Chondrocyte (in vitro differentiated cells): ENCODE measurements around the gene TAF13. TPM values are rescaled to one million over a fixed set of nuclear protein-coding genes. Genes with fewer than 3 reads are reported as not detected.
"Not testable (repeated sequence)": the region's sequence is repeated elsewhere in the genome, so short reads cannot be mapped to it uniquely, and the experiment has no call there.

Source experiments
- DNase-seq: peaks from one replicate; pipeline ENCODE4 v3.0.0; 2021; ENCODE audit warnings: mixed read lengths, low spot score
- H3K27ac Mint-ChIP-seq: one replicate; pipeline ENCODE4 v1.8.0; 2021; ENCODE audit warnings: mild to moderate bottlenecking, moderate library complexity, mixed read lengths; ENCODE audit not compliant: unreplicated experiment
- H3K27me3 Mint-ChIP-seq: 2 replicates; pipeline ENCODE4 v1.8.0; 2021; ENCODE audit warnings: low read depth, mixed read lengths
- H3K36me3 Mint-ChIP-seq: 2 replicates; pipeline ENCODE4 v1.8.0; 2021; ENCODE audit warnings: low read depth, mixed read lengths
- H3K4me1 Mint-ChIP-seq: 2 replicates; pipeline ENCODE4 v1.8.0; 2021; ENCODE audit warnings: low read depth, mild to moderate bottlenecking, mixed read lengths
- H3K4me3 Mint-ChIP-seq: one replicate; pipeline ENCODE4 v1.8.0; 2021; ENCODE audit warnings: mild to moderate bottlenecking, moderate library complexity, mixed read lengths; ENCODE audit not compliant: unreplicated experiment
- H3K9me3 Mint-ChIP-seq: 2 replicates; pipeline ENCODE4 v1.8.0; 2021; ENCODE audit warnings: low read depth, mixed read lengths
- CTCF ChIP-seq: fragments of 200-600 bp; sonication (generic); IDR thresholded peaks from 2 replicates; pipeline ENCODE4 v1.5.0; 2021; ENCODE audit warnings: antibody characterized with exemption, mild to moderate bottlenecking, moderate library complexity
- total RNA-seq: library from RNA; stranded (reverse); gene quantifications from 3 replicates; pipeline ENCODE4 v1.2.1, GENCODE V29; 2021

Gene TAF13
- total RNA-seq, 1 donor from 2014 or later, result 82.9 TPM

DNA sequence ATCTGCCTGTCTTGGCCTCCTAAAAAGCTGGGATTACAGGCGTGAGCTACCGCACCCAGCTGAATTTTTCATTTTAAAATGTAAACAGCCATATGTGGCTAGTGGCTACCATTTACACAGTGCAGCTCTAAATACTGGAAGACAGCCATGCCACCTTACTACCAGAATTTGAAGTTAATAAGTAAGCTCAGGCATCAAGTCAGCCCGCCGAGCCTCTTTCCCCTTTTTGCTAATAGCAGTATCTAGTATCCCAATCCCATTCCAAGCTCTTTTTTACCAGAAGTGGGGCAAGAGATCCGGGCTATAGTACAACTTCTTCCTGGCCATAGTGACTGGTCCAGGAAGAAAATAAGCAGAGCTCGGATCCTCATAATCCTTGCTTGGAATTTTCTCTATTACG, 15.1 kb downstream of the TAF13 start:
- Mint-ChIP-seq H3K36me3 (peaks cover 7% of the 10 kb centered on the region), H3K27ac (no peak overlapping the region), H3K4me3 (no peak overlapping the region), H3K27me3 (no peaks in the 10 kb centered on the region), H3K4me1 (no peaks in the 10 kb centered on the region), H3K9me3 (no peaks in the 10 kb centered on the region)
- no peak for TF ChIP-seq CTCF
- DNase-seq, result no peak

DNA sequence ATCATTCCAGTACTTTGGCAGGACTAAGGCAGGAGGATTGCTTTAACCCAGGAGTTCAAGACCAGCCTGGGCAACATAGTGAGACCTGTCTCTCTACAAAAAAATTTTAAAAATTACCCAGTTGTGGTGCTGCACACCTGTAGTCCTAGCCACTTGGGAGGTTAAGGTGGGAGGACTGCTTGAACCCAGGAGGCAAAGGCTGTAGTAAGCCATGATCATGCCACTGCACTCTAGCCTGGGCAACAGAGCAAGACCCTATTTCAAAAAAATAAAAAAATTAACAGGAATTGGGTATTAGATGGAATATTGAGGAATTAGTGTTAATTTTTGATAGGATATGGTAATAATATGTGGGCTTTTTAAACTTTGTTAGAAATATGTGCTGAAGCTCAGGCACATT, 16.8 kb downstream of the TAF13 start:
- no peaks in the 10 kb centered on the region for H3K9me3 Mint-ChIP-seq
- H3K27me3 Mint-ChIP-seq, result no peaks in the 10 kb centered on the region
- H3K4me3 Mint-ChIP-seq, result no peak overlapping the region
- TF ChIP-seq CTCF, result no peak
- H3K27ac Mint-ChIP-seq, result no peak overlapping the region
- no peaks in the 10 kb centered on the region for H3K4me1 Mint-ChIP-seq
- no peak for DNase-seq
- peaks cover 1% of the 10 kb centered on the region for H3K36me3 Mint-ChIP-seq

DNA sequence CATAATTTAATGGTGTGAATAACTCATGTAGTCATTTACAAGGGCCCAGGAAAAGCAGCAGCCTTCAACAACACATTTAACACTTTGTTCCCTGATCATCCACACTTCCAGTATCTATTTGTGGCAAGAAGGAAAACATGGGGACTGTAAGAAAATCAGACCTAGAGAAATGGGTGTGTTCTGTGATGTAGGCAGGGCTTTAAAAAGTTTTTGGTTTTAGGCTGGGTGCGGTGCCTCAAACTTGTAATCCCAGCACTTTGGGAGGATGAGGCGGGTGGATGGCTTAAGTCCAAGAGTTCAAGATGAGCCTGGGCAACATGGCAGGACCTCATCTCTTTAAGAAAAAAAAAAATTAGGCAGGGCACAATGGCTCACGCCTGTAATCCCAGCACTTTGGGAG, 19.7 kb downstream of the TAF13 start:
- H3K9me3 Mint-ChIP-seq, result no peaks in the 10 kb centered on the region
- H3K4me3 Mint-ChIP-seq, result no peak overlapping the region
- H3K36me3 Mint-ChIP-seq, result no peaks in the 10 kb centered on the region
- DNase-seq, result no peak
- H3K27me3 Mint-ChIP-seq, result no peaks in the 10 kb centered on the region
- H3K4me1 Mint-ChIP-seq, result no peaks in the 10 kb centered on the region
- H3K27ac Mint-ChIP-seq, result no peak overlapping the region
- TF ChIP-seq CTCF, result no peak

GRCh38 chr1:109052145-109052544, 23.7 kb downstream of the TAF13 start:
- not testable (repeated sequence) for H3K9me3 Mint-ChIP-seq, H3K4me3 Mint-ChIP-seq, H3K27ac Mint-ChIP-seq, DNase-seq, H3K4me1 Mint-ChIP-seq, H3K36me3 Mint-ChIP-seq, H3K27me3 Mint-ChIP-seq

GRCh38 chr1:109050228-109050995, 25.4 kb downstream of the TAF13 start:
- DNase-seq, result no peak
- H3K4me3 Mint-ChIP-seq, result no peak overlapping the region
- H3K27ac Mint-ChIP-seq, result no peak overlapping the region
- TF ChIP-seq CTCF, result no peak
- H3K4me1 Mint-ChIP-seq, result no peaks in the 10 kb centered on the region
- no peaks in the 10 kb centered on the region for H3K36me3 Mint-ChIP-seq
- no peaks in the 10 kb centered on the region for H3K27me3 Mint-ChIP-seq
- H3K9me3 Mint-ChIP-seq, result no peaks in the 10 kb centered on the region

DNA sequence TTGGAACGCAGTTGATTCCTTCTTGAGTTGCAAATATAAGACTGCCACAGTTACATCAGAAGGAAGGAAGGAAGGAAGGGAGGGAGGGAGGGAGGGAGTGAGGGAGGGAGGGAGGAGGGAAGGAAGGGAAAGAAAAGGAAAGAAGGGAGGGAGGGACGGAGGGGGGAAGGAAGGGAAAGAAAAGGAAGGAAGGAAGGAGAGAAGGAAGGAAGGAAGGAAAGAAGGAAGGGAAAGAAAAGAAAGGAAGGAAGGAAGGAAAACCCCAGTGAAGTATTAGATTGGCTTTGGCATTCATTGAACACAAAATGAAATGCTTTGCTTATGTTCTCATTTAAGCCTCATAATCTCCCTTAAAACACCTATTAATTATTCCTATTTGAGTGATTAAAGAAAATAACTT, 27.5 kb downstream of the TAF13 start:
- Mint-ChIP-seq H3K27ac (no peak overlapping the region), H3K27me3 (no peaks in the 10 kb centered on the region), H3K9me3 (no peaks in the 10 kb centered on the region), H3K4me1 (no peaks in the 10 kb centered on the region), H3K4me3 (no peak overlapping the region), H3K36me3 (no peaks in the 10 kb centered on the region)
- no peak for TF ChIP-seq CTCF
- DNase-seq, result no peak
